ENCODE measurements around the gene ZNF500.
A peak's percentile ranks its signal among the peaks of the same experiment; 100 is the strongest.

Gene ZNF500

DNA sequence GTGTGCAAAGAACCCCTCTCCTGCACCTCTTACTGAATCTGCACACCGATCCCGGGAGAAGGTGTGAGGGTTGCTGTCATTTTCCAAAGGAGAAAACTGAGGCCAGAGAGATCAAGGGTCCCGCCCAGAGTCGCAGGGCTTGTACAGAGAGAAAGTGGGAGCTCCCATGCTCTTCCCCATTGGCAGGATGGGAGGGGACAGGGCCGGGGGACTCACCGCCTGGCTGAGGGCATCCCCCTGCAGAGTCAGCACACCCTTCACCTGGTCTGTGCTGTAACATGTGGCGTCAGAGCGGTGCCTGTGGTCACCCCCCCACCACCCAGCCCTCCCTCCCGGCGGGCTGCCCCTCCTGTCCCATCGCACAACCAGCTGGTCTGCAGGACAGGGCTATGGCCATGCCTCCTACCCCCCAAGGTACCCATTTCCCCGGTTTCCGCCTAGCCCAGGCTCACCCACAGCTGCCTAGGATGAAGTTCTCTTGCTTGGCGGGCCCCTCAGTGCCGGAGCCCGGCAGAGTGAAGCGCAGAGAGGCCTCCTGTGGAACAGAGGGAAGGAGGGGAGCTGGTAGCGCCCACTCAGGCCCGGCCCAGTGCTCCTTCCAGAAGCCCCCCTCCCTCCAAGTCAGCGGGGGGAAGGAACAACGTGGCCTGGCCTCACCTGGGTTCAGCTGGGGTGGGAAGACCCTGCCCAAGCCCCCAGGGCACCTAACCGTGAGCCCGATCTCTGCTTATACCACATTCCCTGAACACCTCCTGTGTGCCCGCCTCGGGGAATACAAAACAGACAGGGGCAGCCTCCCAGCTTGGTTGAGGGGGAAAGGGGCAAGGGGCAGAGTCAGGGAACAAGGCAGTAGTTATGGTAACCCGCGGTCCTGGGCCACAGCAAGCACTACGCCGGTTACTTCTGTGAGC is 34.3 kb upstream of the ZNF500 start:
- in situ Hi-C loops (cut with MboI; ENCODE audit: low pct_unique_long_range_greater_than_20kb, low sequenced_read_pairs, unreplicated experiment) = no loop called here
- TF ChIP-seq, protein P1, sequence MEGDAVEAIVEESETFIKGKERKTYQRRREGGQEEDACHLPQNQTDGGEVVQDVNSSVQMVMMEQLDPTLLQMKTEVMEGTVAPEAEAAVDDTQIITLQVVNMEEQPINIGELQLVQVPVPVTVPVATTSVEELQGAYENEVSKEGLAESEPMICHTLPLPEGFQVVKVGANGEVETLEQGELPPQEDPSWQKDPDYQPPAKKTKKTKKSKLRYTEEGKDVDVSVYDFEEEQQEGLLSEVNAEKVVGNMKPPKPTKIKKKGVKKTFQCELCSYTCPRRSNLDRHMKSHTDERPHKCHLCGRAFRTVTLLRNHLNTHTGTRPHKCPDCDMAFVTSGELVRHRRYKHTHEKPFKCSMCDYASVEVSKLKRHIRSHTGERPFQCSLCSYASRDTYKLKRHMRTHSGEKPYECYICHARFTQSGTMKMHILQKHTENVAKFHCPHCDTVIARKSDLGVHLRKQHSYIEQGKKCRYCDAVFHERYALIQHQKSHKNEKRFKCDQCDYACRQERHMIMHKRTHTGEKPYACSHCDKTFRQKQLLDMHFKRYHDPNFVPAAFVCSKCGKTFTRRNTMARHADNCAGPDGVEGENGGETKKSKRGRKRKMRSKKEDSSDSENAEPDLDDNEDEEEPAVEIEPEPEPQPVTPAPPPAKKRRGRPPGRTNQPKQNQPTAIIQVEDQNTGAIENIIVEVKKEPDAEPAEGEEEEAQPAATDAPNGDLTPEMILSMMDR (IDR thresholded peaks at IDR 0.05; ENCODE audit: extremely low read depth, insufficient read depth, missing control alignments) = no peak
- DNase-seq (ENCODE audit: low spot score) = no peak

DNA sequence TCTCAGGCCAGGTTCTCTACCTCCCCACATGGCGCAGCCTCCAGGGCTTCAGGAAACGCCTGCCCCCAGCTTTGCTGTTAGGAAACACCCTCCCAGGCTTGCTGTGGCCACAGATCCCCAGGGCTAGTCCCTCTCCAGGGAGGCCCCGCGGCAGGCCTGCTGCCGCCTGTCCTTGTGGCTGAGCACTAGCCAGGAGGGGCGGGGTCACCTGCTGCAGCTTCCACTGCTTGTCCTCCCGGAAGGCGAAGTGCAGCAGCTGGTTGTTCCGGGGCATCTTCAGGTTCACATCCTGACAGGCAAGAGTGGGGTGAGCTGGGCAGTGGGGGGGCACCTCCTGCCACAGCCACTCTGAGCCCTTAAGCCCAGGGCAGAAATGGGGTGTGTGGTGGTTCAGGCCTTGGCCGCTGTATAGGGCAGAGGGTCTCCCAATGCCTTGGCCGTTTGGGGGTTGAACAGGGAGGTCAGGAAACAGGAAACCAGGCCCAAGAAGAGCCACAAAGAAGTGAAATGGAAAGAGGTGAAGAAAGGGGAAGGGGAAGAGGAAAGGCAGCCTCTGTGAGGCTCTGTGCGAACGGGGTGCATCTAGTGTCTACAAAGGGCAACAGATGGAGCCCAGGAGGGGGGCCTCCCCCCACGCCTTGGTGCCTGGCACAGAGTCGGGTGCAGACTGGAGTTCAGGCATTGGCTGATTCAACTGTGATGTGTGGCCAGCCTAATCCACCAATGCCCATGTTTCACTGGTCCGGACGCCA is 33.5 kb upstream of the ZNF500 start:
- peak; percentile 41 for DNase-seq (ENCODE audit: low spot score)
- TF ChIP-seq, protein P1 (IDR thresholded peaks at IDR 0.05; ENCODE audit: extremely low read depth, insufficient read depth, missing control alignments) = no peak
- in situ Hi-C loops (cut with MboI; ENCODE audit: low pct_unique_long_range_greater_than_20kb, low sequenced_read_pairs, unreplicated experiment) = no loop called here

DNA sequence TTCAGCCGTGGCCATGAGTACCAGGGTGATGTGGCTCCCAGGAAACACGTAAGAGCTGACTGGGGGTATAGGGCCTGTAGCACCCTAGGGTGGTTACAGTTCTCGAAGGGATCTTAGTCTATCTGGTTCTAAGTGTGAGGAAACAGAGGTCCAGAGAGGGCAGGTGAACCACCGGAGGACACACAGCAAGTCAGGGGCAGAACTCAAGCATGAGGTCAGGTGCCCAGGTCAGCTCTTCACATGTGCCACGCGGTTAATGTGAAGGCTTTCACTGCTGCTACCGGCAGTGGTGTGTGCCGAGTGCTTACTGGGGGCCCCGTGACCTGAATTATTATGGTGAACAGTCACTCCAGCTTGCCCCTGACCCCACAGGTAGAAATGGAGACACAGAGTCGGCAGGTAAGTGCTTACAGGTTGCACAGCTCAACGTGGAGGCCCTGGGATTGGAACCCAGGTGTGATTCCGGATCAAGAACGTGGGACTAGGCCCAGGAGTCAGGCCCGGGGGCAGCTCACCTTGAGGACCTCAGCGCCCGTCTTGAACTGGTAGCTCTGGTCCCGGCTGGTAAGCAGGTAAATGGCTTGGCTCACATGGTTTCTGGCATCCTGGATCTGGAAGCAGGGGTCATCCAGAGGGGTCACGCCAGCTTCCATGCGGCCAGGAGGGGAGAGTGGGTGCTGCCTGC is 32.4 kb upstream of the ZNF500 start:
- in situ Hi-C loops (cut with MboI; ENCODE audit: low pct_unique_long_range_greater_than_20kb, low sequenced_read_pairs, unreplicated experiment) = no loop called here
- TF ChIP-seq, protein P1 (IDR thresholded peaks at IDR 0.05; ENCODE audit: extremely low read depth, insufficient read depth, missing control alignments) = no peak
- no peak for DNase-seq (ENCODE audit: low spot score)

DNA sequence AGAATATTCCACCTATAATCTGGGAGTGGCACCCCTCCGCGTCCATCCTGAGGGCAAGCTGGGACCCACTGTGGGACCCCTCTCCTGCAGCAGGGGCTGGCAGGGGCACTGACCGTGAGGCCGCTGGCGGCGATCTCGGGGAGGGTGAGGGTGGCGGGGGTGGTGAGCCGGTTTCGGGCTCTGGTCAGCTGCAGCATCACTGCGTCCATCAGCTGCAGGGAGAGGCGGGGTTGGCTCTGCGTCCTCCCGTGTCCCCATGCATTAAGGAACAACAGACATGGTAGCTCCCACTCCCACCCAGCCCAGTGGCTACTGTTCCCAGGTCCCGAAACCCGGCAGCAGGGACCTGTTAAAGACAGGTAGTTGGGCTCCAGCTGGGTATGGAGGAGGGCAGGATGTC is 31.5 kb upstream of the ZNF500 start:
- DNase-seq (ENCODE audit: low spot score) = no peak
- TF ChIP-seq, protein P1 (IDR thresholded peaks at IDR 0.05; ENCODE audit: extremely low read depth, insufficient read depth, missing control alignments) = no peak
- in situ Hi-C loops (cut with MboI; ENCODE audit: low pct_unique_long_range_greater_than_20kb, low sequenced_read_pairs, unreplicated experiment) = no loop called here

DNA sequence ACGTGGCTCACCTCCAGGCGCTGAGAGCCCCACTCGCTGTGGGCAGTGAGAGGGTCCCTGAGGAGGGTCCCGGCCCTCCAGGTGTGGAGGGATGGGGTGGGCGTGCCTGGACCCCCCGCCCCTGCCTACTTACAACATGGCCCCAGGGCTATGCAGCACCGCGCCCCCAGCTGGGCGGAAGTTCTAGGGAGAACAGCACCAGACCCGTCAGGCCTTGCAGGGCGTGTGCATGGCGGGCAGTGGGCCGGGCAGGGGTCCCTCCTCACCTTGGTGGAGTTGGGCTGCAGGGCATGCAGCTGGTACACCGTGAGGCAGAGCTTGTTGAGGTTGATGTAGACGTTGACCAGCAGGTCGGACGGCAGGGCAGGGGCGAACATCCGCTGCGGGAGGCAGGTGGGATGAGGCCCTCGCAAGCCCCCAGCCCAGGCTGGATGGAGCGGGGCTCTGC is 30.9 kb upstream of the ZNF500 start:
- TF ChIP-seq, protein P1 (IDR thresholded peaks at IDR 0.05; ENCODE audit: extremely low read depth, insufficient read depth, missing control alignments) = no peak
- in situ Hi-C loops (cut with MboI; ENCODE audit: low pct_unique_long_range_greater_than_20kb, low sequenced_read_pairs, unreplicated experiment) = no loop called here
- DNase-seq (ENCODE audit: low spot score) = no peak

Data from GM13977 (cell line).